Measurements from ENCODE around the gene H1-8.

Gene H1-8

GRCh38 chr3:129575233-129575996 is 32.4 kb downstream of the H1-8 start:
- Histone ChIP-seq H3K4me3 (ENCODE audit: low read depth in 1 of 2, low read length in 1 of 2) (no peak overlapping the region), H3K36me3 (no peaks in the 10 kb centered on the region), H3K9me3 (no peaks in the 10 kb centered on the region), H3K4me1 (ENCODE audit: control insufficient read depth in 1 of 2, insufficient read depth in 1 of 2, low read depth in 1 of 2, low read length in 1 of 2) (peaks cover 13 to 24% of the 10 kb centered on the region in 2 experiments), H3K27ac (no peak overlapping the region), H3K27me3 (no peaks in the 10 kb centered on the region)
- no peak for TF ChIP-seq CTCF (IDR thresholded peaks at IDR 0.05)

GRCh38 chr3:129575997-129576384 is 33.0 kb downstream of the H1-8 start:
- TF ChIP-seq CTCF (IDR thresholded peaks at IDR 0.05), result no peak
- H3K27ac ChIP-seq, result no peak overlapping the region

GRCh38 chr3:129576514-129577352 is 33.8 kb downstream of the H1-8 start:
- Histone ChIP-seq H3K4me3 (ENCODE audit: low read depth in 1 of 2, low read length in 1 of 2) (no peak overlapping the region), H3K27me3 (no peaks in the 10 kb centered on the region), H3K27ac (no peak overlapping the region), H3K36me3 (no peaks in the 10 kb centered on the region), H3K4me1 (ENCODE audit: control insufficient read depth in 1 of 2, insufficient read depth in 1 of 2, low read depth in 1 of 2, low read length in 1 of 2) (peaks cover 13 to 24% of the 10 kb centered on the region in 2 experiments), H3K9me3 (no peaks in the 10 kb centered on the region)
- TF ChIP-seq CTCF (IDR thresholded peaks at IDR 0.05), result no peak

More at GRCh38 chr3:129575997-129576384, 33.0 kb downstream of the H1-8 start:
- H3K9me3 ChIP-seq, result no peaks in the 10 kb centered on the region
- H3K36me3 ChIP-seq, result no peaks in the 10 kb centered on the region
- H3K27me3 ChIP-seq, result no peaks in the 10 kb centered on the region
- H3K4me3 ChIP-seq (ENCODE audit: low read depth in 1 of 2, low read length in 1 of 2), result no peak overlapping the region
- peaks cover 13 to 24% of the 10 kb centered on the region in 2 experiments for H3K4me1 ChIP-seq (ENCODE audit: control insufficient read depth in 1 of 2, insufficient read depth in 1 of 2, low read depth in 1 of 2, low read length in 1 of 2)

- Histone ChIP-seq H3K4me1 (ENCODE audit: control insufficient read depth in 1 of 2, insufficient read depth in 1 of 2, low read depth in 1 of 2, low read length in 1 of 2) (peaks cover 13 to 24% of the 10 kb centered on the region in 2 experiments), H3K4me3 (ENCODE audit: low read depth in 1 of 2, low read length in 1 of 2) (peak overlapping the region; percentile 16 to 36), H3K9me3 (no peaks in the 10 kb centered on the region), H3K36me3 (no peaks in the 10 kb centered on the region), H3K27me3 (no peaks in the 10 kb centered on the region), H3K27ac (no peak overlapping the region)
- TF ChIP-seq CTCF (IDR thresholded peaks at IDR 0.05), result no peak
Observed at GRCh38 chr3:129577366-129577765, 34.4 kb downstream of the H1-8 start.

GRCh38 chr3:129577925-129578786 is 35.2 kb downstream of the H1-8 start:
- no peaks in the 10 kb centered on the region for H3K27me3 ChIP-seq
- TF ChIP-seq CTCF (IDR thresholded peaks at IDR 0.05), result no peak
- no peaks in the 10 kb centered on the region for H3K9me3 ChIP-seq
- H3K36me3 ChIP-seq, result no peaks in the 10 kb centered on the region
- no peak overlapping the region for H3K27ac ChIP-seq
- peak overlapping the region; percentile 16 to 36 for H3K4me3 ChIP-seq (ENCODE audit: low read depth in 1 of 2, low read length in 1 of 2)
- peaks cover 13 to 24% of the 10 kb centered on the region in 2 experiments for H3K4me1 ChIP-seq (ENCODE audit: control insufficient read depth in 1 of 2, insufficient read depth in 1 of 2, low read depth in 1 of 2, low read length in 1 of 2)
